ENCODE measurements around the gene KCNB1.

GRCh38 chr20:49367113-49367512 lies 115.4 kb downstream of the KCNB1 start:
- no peak for TF ChIP-seq CTCF (IDR thresholded peaks at IDR 0.05; ENCODE audit: low read depth, low read length, poor library complexity, severe bottlenecking)
- no peak for TF ChIP-seq EZH2phosphoT487 (IDR thresholded peaks at IDR 0.05; ENCODE audit: borderline replicate concordance, low read length)

Measured in DOHH2 (cell line).